Tibial nerve (tissue), 4 donors: ENCODE results near the gene BAHCC1.

Experiments
- CTCF ChIP-seq, 5 experiments: fragments of 200-600 bp in 3 of 5; fragments of 450-650 bp in 2 of 5; sonication (generic) in 3 of 5; IDR thresholded peaks; one replicate each; pipeline ENCODE4 v1.5.1; 2016 to 2019; ENCODE audit warnings: antibody characterized with exemption in 5 of 5, mild to moderate bottlenecking in 3 of 5, moderate library complexity in 2 of 5
- EP300 ChIP-seq, 2 donors: sonication (generic); formaldehyde crosslinking; IDR thresholded peaks; one replicate each; pipeline ENCODE4 v1.6.1; 2017; ENCODE audit warnings: antibody characterized with exemption in 2 of 2, mild to moderate bottlenecking in 1 of 2
- POLR2A ChIP-seq, 2 donors: fragments of 450-650 bp; IDR thresholded peaks; one replicate each; pipeline ENCODE4 v1.6.1; 2017; ENCODE audit warnings: antibody characterized with exemption in 2 of 2, mild to moderate bottlenecking in 2 of 2, moderate library complexity in 2 of 2

- TF ChIP-seq CTCF (IDR thresholded peaks at IDR 0.05) (no peak), EP300 (IDR thresholded peaks at IDR 0.05) (peak in 1 of 2 donors; percentile 75), POLR2A (IDR thresholded peaks at IDR 0.05) (no peak)
Measured at GRCh38 chr17:81391936-81392908, 3.0 kb upstream of the BAHCC1 start.
